SU-DHL-6 (cell line): ENCODE data around the gene TFAP2D.

Experiments
- H2AFZ ChIP-seq: fragments of 200-600 bp; sonication (generic); 2 replicates; pipeline ENCODE4 v1.6.1; 2014; ENCODE audit warnings: low read depth, mild to moderate bottlenecking, moderate library complexity, mixed read lengths, antibody characterized with exemption, low read length; ENCODE audit not compliant: severe bottlenecking
- H3F3A ChIP-seq: fragments of 200-600 bp; shearing (Covaris generic); 2 replicates; pipeline ENCODE4 v1.6.0; 2016; ENCODE audit warnings: antibody characterized with exemption, mild to moderate bottlenecking; ENCODE audit not compliant: insufficient read depth
- H3K27ac ChIP-seq: fragments of 200-600 bp; sonication (generic); 2 replicates; pipeline ENCODE4 v1.5.1; 2016; ENCODE audit warnings: low read depth, mild to moderate bottlenecking, low read length, moderate library complexity, mixed read lengths
- H3K27me3 ChIP-seq: fragments of 200-600 bp; sonication (generic), shearing (Covaris generic); 2 replicates; pipeline ENCODE4 v1.6.0; 2014; ENCODE audit warnings: mild to moderate bottlenecking, low read length
- H3K36me3 ChIP-seq: fragments of 200-600 bp; sonication (generic); 2 replicates; pipeline ENCODE4 v1.6.1; 2014; ENCODE audit warnings: mild to moderate bottlenecking, low read length, mixed read lengths
- H3K4me2 ChIP-seq: fragments of 300-600, 200-600 bp; shearing (Covaris generic), sonication (generic); 2 replicates; pipeline ENCODE4 v1.6.0; 2014; ENCODE audit warnings: low read length, low read depth, mild to moderate bottlenecking; ENCODE audit not compliant: poor library complexity, severe bottlenecking
- H3K4me3 ChIP-seq: fragments of 200-600 bp; sonication (generic); 2 replicates; pipeline ENCODE4 v1.5.1; 2014; ENCODE audit warnings: antibody characterized with exemption, low read length, mild to moderate bottlenecking, mixed read lengths; ENCODE audit not compliant: insufficient read depth, poor library complexity, severe bottlenecking
- H3K79me2 ChIP-seq: fragments of 200-600 bp; sonication (generic); 2 replicates; pipeline ENCODE4 v1.6.1; 2014; ENCODE audit warnings: mild to moderate bottlenecking, low read length, moderate library complexity; ENCODE audit not compliant: insufficient read depth
- H3K9ac ChIP-seq: fragments of 200-600 bp; sonication (generic); 2 replicates; pipeline ENCODE4 v1.7.0; 2014; ENCODE audit warnings: mild to moderate bottlenecking, low read length
- H3K9me2 ChIP-seq: fragments of 200-600 bp; sonication (generic); replicated peaks from 2 replicates; pipeline ENCODE4 v1.6.1; 2014; ENCODE audit warnings: low read length; ENCODE audit not compliant: insufficient read depth
- H3K9me3 ChIP-seq: fragments of 200-600 bp; sonication (generic); 2 replicates; pipeline ENCODE4 v1.6.1; 2014; ENCODE audit warnings: low read length, mixed read lengths; ENCODE audit not compliant: insufficient read depth
- H4K20me1 ChIP-seq: fragments of 200-600 bp; sonication (generic); 2 replicates; pipeline ENCODE4 v1.6.1; 2014; ENCODE audit warnings: low read depth, mild to moderate bottlenecking, antibody characterized with exemption, low read length, moderate library complexity, mixed read lengths
- CTCF ChIP-seq: fragments of 200-600 bp; sonication (generic); IDR thresholded peaks from one replicate; pipeline ENCODE4 v1.5.1; 2017; ENCODE audit warnings: antibody characterized with exemption, mild to moderate bottlenecking, low read length, moderate library complexity; ENCODE audit not compliant: insufficient read depth, poor library complexity, severe bottlenecking
- EZH2phosphoT487 ChIP-seq: fragments of 200-600 bp; sonication (generic), shearing (Covaris generic); conservative IDR thresholded peaks from 2 replicates; pipeline ENCODE4 v1.6.1; 2018; ENCODE audit warnings: mild to moderate bottlenecking, antibody characterized with exemption, low read length, moderate library complexity, mixed read lengths

The TFAP2D gene

GRCh38 chr6:50718566-50718965, 5.2 kb downstream of the TFAP2D start:
- H3K27ac ChIP-seq = no peak overlapping the region
- H3K36me3 ChIP-seq = no peaks in the 10 kb centered on the region
- TF ChIP-seq CTCF (no peak), EZH2phosphoT487 (no peak)
- no peak overlapping the region for H3K4me2 ChIP-seq
- no peaks in the 10 kb centered on the region for H3K79me2 ChIP-seq
- H2AFZ ChIP-seq = no peak overlapping the region
- no peaks in the 10 kb centered on the region for H4K20me1 ChIP-seq
- H3F3A ChIP-seq = no peaks in the 10 kb centered on the region
- H3K9me3 ChIP-seq = no peaks in the 10 kb centered on the region
- no peak overlapping the region for H3K4me3 ChIP-seq
- H3K27me3 ChIP-seq = no peaks in the 10 kb centered on the region
- no peaks in the 10 kb centered on the region for H3K9me2 ChIP-seq
- no peak overlapping the region for H3K9ac ChIP-seq

- Histone ChIP-seq H3K36me3 (no peaks in the 10 kb centered on the region), H3K9me2 (no peaks in the 10 kb centered on the region), H3K4me2 (no peak overlapping the region), H3K9ac (no peak overlapping the region), H3K27ac (no peak overlapping the region), H2AFZ (no peak overlapping the region), H3F3A (no peaks in the 10 kb centered on the region), H4K20me1 (no peaks in the 10 kb centered on the region), H3K79me2 (no peaks in the 10 kb centered on the region), H3K27me3 (no peaks in the 10 kb centered on the region), H3K9me3 (no peaks in the 10 kb centered on the region), H3K4me3 (no peak overlapping the region)
- TF ChIP-seq CTCF = no peak
- no peak for TF ChIP-seq EZH2phosphoT487
These were observed 7.3 kb downstream of the TFAP2D start for GRCh38 chr6:50720623-50721022.

GRCh38 chr6:50721978-50722377, 8.7 kb downstream of the TFAP2D start:
- Histone ChIP-seq H3K27me3 (no peaks in the 10 kb centered on the region), H4K20me1 (no peaks in the 10 kb centered on the region), H3K9me2 (no peaks in the 10 kb centered on the region), H3K4me3 (no peak overlapping the region), H3K4me2 (no peak overlapping the region), H3K9ac (no peak overlapping the region), H3K27ac (no peak overlapping the region), H3K9me3 (no peaks in the 10 kb centered on the region), H2AFZ (no peak overlapping the region), H3F3A (no peaks in the 10 kb centered on the region), H3K79me2 (no peaks in the 10 kb centered on the region), H3K36me3 (no peaks in the 10 kb centered on the region)
- TF ChIP-seq CTCF = no peak
- TF ChIP-seq EZH2phosphoT487 = no peak
